Fibroblast of pulmonary artery (primary cell): Measurements from ENCODE around the gene ANKRA2.

Experiments used
- DNase-seq: peaks from one replicate; pipeline ENCODE4 v3.0.0-alpha.2; 2010; ENCODE audit warnings: low read depth
- H3K4me3 ChIP-seq: replicated peaks from 2 replicates; pipeline ENCODE4 v1.5.1; 2011; ENCODE audit warnings: low read depth, mild to moderate bottlenecking, control low read depth, low read length, moderate library complexity
- CTCF ChIP-seq: IDR thresholded peaks from 2 replicates; pipeline ENCODE4 v1.5.1; 2011; ENCODE audit warnings: mild to moderate bottlenecking, control low read depth, low read length, inconsistent platforms; ENCODE audit errors: missing control alignments

The ANKRA2 gene

GRCh38 chr5:73507062-73507461, 58.4 kb downstream of the ANKRA2 start:
- no peak for TF ChIP-seq CTCF
- DNase-seq: peak; percentile 55
- H3K4me3 ChIP-seq: no peak overlapping the region

- no peak overlapping the region for H3K4me3 ChIP-seq
- DNase-seq: no peak
- TF ChIP-seq CTCF: no peak
Measured at GRCh38 chr5:73506459-73506955, 58.9 kb downstream of the ANKRA2 start.
